GM21737 (cell line): ENCODE measurements around the gene VPS8.

Experiments used
- ATAC-seq: cut with Tn5 transposase; IDR thresholded peaks from one replicate; pipeline ENCODE4 v1.9.1; 2021; ENCODE audit warnings: mild to moderate bottlenecking, moderate library complexity; ENCODE audit not compliant: unreplicated experiment

Gene VPS8

DNA sequence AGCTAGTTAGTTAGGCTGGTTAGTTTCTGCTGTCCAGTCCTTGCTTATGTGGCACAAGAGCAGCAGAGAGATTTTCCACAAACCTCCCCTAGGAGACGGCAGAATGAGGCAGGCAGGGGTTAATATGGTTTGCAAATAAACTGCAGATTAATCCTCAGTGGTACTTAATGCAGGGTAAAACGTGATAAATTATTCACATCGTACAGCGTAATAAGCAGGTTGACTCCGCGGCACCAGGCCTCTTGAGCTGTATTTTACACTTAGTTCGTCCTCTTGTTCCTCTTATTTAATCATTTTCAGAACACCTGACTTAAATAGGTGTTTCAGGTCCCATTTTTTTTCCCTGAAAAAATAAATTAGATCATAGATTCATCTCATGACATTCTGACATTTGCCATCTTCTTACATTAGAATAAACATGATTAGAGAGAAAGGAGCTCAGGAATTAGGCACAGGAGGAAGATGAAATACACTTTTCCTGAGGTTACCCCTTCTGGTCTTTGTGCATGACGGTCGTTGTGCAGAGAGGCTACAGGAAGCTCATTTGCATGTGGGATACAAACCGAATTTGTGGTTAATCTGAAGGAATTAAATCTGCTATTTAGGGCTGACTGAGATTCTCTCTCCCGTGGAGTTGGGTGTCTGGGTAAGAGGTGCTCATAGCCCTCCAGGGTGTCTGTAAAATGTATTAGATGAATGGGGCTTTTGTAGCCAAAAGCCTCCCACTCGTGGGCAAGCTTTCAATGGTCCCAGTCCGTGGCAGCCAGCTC, 27.1 kb upstream of the VPS8 start:
- ATAC-seq, result no peak

DNA sequence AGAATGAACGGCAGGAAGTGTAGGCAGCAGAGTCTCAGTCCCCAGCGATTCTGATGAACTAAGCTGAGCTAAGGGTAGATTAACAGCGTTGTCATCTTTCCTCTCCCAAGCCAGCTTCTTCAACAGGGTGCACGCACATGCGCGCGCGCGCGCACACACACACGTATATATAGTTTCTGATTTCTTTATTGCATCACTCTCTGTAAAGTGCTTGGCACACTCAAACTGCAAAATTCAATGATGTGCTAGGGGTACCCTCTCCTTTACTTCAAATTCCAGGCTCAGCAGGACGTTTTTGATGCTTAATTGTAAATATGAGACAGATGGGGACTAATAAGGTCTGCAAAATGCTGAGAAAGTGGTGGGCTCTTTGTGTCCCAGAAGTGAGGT, 26.1 kb upstream of the VPS8 start:
- no peak for ATAC-seq

DNA sequence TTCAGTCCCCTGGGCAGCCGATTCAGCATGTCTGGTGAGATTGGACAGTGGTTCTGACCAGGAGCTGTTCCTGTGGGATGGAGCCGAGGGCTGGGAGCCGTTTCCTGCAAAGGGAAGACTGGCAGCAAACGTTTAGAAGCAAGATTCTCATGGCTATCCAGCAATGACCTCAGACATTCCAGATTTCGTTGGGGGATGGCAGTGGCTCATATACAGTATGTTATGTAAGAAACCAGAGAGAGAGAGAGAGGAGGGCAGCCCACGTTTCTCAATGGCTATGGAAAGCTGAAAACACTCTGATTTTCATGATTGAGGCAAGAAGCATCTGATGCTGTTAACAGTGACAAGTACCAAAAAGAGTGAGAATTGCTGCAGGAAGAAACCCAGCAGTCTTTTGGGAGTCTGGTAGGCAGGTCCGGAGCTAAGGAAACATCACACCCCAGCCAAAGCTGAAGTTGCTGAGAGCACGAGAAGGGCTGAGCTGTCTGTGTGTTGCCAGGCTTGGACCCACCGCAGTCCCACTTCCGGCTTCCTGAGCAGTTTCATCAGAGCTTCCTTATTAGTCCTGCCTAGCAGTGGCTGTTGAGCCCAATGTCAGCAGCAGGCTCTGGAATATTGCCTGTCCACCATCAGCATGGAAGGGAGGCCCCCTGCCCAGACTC, 25.6 kb upstream of the VPS8 start:
- no peak for ATAC-seq

DNA sequence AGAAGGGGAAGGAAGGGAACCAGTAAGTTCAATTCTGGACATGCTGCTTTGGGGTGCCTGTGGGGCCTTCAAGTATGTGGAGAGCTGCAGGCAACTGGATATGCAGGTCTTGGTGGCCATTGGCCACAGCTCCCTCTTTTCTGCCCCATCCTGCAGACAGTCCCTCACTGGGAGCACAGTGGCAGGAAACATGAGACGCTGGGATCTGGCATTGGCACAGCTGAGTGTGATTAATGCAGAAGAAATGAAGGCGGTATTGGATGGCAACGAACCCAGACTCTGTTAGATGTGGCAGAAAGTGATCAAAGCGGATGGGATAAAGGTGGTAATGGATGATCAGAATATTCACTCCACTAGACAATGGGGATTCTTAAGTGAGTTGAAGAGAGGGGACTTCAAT, 23.2 kb upstream of the VPS8 start:
- ATAC-seq, result no peak

DNA sequence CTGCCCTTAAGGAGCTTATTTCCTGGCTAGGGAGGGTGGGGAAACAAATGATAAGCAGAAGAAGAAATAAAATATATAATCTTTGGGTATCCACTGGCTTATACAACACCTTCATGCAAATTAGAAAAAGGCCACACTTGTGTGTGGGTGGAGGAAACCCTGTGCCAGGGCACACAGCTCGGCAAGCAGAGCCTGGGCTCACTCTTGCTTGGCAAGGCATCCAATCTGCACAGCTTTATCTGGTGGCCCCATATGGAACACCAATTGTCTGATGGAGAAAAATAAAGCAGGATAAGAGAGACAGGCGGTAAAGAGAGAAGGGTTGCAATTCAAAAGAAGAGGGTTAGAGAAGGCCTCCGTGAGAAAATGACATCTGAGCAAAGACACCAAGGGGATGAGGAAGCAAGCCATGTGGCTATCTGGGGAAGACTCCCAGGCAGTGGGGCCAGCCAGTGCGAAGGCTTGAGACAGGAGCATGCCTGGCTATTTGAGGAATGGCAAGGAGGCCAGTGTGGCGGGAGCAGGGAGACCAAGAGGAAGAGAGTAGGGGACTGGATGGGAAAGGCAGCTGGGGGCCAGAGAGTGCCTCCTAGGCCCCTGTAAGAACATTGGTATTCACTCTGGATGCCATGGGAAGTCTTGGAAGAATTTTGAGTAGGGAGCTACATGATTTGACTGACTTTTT, 22.5 kb upstream of the VPS8 start:
- no peak for ATAC-seq

DNA sequence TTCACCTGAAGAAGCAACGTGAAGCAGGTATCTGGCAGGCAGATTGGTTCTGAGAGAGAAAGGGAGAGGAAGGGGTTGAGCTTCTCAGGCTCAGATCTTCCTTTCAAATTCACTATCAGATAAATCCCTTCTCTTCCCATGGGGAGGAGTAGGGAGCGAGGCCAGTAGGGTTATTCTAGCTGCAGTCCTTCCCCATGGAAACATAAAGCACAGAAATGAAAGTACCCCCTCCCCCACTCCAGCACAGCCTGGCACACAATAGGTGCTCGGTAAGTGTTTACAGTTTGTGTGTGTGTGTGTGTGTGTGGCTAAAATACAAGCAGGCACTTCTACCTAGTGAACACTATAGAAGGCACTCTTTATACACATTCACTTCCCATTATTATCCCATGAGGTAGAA, 20.8 kb upstream of the VPS8 start:
- no peak for ATAC-seq

DNA sequence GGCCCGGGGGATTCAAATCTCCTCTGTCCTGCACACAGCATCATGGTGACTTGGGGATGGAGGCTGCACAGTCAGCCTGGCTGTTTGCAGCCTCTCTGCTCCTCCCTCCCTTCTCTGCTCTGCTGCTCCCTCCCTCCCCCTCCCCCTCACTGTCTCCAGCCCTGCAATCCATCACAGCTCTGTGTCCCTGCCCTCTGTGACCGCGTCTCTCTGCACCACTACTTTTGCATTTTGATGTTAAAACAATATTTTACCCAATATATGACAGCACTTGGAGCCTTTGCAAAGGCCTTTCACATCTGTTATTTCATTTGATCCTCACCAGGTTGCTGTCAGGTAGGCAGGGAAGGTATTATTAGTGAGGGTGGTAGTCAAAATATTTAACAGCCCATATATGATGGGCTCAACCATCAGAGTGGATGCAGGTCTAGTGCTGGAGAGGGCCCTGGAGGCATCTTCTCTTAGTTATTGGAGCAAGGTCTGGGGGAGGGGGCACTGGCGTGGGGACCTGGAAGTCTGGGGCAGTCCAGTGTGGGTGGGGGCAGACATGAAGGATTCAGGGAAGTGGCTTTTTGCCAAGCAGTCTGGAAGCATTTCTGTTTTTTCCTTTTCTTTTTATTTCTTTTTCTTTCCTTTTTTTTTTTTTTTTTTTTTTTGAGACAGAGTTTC, 16.3 kb upstream of the VPS8 start:
- ATAC-seq, result no peak

DNA sequence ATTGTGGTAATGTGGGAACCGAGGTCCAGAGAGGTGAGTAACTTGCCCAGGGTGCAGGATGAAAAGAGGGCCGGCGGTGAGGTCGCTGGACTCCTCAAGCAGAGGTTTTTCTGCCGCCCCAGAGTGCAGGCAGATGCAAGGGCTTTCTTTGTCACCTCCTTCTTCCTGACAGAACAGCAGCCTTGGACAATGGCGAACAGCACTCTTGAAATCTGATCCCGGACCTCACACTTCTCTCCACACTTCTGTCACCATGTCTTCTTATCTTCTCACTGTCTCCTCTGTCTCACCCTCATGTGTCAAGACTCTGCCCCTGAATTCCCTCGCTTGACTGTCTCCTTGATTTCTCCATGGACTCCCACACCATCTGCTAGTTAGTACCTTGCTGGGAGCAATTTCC, 15.4 kb upstream of the VPS8 start:
- no peak for ATAC-seq

DNA sequence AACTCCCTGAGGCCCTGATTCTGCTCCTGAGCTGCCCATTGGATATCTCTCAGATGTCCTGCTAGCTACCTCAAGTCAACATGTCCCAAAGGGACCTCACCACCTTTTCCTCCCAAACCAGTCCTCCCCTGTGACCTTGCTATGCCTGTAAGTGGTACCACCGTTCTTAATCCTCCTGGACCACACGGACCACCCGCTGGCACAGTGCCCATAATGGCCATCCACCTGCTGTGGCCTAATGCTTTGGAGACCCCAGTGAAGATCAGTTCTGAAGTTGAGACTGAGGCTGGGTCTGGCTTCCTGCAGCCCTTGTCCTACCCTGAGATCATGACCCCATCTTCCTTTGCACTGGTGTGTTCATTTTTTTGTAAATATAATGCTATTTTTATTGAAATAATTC, 15.0 kb upstream of the VPS8 start:
- no peak for ATAC-seq

DNA sequence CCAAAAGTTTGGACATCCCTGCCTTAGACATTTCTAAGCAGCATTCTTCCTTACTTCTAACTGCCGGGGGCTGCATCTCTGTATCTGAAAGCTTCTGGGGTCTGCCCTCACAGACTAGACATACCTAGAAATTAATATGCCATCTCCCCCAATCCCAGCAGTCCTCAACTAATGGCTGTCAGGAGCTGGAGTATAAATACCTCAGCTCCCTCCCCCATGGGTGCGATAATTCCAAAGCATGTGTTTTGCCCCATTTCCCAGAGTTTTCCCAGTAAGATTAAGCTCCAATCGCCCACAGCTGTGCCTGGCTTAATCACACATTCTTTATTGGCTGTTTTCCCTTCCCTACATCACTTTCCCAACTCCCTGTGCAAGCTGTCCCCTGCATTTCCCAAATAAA, 13.8 kb upstream of the VPS8 start:
- no peak for ATAC-seq

DNA sequence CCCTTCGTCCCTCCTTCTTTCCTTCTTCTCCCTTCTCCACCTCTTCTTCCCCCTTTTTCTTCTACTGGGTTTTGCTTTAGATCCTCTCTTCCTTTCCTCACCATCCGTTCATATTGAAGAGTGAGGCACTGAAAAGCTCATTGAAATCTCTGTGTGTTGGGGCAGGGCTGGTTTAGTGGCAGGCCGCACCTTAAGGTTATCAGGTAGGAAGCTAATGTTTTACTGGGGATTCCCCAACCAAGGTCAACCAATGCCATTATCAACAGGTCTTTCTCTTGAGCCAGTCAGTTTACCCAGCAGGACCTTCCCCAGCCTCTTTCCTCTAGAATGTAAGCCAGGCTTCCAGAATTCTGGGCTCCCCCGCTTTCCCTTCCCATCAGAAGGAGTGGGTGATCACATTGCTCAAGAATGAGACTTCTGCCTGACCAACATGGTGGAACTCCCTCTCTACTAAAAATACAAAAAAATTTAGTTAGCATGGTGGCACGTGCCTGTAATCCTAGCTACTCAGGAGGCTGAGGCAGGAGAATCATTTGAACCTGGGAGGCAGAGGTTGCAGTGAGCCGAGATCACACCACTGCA, 11.5 kb upstream of the VPS8 start:
- no peak for ATAC-seq

DNA sequence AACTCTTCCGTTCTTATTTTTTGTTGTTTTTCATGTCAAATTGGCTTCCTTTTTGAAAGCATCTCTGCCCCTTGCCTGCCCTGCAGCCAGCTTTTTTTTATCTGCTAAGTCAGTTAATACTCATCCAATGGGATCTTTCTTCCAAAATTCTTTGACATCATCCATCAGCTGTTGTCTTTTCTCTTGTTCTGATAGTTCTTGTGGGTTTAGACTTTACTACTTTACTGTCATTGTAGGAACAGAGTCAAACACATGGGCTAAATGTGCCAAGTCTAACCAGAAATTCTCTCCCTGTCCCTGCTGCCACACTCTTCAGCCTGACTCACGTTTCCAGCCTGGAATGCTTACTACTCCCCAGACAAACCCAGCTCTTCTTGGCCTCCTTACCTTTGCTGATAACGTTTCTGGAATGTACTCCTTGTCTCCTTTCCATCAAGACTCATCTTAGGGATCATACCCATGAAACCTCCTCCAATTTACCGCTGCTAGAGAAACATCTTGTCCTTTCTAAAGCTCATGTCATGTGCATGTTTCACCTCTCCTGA, 10.7 kb upstream of the VPS8 start:
- no peak for ATAC-seq

DNA sequence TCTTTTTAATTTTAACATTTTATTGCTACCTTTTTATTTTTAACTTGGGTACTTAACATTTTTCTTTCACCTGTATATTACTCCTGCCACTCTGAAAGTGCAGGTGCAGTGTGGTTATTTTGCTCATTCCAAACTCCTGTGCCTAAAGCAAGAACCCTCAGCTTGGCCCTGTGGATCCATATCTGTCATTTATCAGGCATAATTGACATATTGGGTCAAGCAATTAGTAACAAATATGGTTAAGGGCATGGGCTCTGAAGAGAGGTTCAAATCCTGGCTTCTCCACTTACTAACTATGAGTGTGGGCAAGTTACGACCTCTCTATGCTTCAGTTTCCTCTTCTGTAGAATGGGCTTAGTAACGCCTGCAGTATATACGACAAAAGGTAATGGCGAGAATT, 9.8 kb upstream of the VPS8 start:
- ATAC-seq, result no peak

DNA sequence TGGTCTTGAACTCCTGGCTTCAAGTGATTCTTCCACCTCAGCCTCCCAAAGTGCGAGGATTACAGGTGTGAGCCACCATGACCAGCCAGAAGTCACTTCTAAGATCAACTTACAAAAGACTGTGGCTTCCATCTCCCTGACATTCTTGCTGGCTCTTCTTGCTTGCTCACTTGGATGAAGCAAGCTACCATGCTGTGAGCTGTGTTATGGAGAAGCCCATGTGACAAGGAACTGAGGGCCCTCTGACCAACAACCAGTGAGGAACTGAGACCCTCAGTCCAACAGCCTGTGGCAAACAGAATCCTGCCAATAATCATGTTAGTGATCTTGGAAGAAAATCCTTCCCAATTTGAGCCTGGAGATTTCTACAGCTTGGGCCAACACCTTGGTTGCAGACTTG, 7.2 kb upstream of the VPS8 start:
- no peak for ATAC-seq

DNA sequence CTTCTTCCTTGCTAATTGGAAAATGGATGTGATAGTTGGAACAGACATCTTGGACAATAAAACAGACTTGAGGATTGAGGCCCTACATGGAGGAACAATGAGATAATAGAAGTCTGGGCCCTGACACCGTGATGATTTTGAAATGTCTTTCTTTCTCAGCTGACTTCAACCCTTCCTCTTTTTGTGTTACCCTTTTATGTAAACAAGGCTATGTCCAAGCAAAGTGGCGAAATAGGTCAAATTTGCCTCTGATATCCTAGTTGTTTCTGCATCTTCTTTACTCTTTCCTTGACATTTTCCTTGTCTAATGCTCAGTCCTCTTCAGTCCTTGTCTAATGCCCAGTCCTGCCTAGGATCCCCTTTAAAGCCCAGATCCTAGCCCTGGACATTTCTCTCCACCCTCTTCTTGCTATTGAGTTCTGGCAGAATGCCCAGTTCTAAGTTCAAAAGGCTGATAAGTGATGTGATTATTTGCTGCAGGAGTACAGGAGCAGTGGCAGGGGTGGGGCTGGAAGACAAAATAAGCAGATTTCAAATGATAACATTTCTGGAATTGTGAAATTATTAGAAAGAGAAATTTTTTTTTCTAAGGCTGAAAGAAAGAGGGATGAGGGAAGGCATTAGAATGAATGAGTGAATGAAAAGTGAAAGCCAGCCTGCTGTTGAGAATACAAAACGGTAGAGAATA, 6.5 kb upstream of the VPS8 start:
- no peak for ATAC-seq

DNA sequence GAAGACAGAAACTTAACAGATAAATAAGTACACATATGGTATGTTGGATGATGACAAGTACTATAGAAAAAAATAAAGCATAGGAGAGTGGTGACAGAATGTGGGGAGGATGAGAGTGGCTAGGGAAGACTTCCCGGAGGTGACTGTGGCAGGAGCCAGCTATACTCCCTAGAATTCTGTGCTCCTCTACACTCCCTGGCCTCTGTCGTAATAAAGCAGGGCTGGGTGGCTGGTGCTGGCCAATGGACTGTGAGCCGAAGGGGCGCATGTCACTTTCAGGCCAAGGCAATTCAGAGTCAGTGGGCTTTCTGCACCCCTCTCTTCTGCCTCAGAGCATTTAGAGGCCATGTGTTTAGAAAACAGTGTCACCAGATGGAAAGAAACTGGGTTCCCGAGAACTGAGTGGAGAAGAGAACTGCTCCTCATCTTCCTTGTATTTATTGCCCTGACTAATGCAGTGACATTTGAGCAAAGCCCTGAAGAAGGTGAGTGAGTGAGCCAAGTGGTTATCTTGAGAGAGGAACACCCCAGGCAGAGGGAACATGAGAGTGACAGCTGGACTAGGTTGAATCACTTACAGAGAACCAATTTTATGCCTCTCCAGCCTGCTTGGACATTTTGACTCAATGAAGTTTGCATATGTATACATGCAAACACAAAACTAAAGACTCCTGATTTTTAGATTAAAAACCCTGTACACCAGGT, 5.2 kb upstream of the VPS8 start:
- ATAC-seq, result no peak

DNA sequence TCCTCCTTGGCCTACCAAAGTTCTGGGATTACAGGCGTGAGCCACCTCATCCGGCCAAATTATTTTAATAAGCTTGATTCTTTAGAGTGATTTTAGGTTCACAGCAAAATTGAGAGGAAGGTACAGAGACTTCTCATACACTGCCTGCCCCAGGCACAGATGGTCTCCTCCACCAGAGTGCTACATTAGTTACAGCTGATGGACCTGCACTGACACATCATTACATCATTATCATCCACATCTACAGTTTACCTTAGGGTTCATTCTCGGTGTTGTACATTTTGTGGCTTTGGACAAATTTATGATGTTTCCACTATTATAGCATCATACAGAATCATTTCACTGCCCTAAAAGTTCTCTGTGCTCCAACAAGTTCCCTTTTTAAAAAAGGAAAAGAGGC, 4.4 kb upstream of the VPS8 start:
- ATAC-seq, result no peak

DNA sequence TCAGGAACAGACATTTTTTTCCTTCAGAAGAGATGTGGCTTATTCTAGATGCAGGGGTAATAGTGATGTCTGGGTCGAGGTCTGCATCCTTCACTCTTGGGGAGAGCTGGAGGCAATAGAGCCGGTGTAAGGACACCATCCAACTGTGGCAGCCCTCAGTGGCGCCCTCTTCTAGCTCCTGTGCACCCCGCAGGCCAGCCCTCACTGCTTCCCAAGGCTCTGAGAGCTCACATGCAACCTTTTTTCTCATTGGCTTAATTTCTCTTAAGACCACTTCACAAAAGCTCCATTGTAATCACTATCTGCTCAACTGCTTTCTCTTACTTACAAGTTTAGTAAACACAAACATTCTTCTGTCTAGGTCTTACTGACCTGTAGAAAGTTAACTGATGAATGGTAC, 3.9 kb upstream of the VPS8 start:
- no peak for ATAC-seq

DNA sequence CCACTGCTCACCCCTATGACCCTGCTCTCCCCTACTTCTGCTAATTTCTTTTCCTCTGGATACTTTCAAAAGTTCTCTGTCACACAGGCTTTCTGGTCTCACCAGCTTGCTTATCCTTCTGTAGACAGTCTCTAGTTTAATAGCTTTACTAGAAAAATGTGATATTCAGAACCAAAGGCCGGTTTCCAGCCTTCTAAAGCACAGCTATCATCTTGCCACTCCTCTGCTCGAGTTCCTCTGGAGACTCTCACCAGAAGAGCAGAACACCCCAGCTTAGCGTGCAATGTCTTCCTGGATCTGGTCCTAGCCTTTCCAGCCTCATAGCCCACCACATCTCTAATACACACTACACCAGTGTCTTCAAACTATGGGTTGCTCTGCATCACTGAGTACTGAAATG, 1.8 kb upstream of the VPS8 start:
- no peak for ATAC-seq

DNA sequence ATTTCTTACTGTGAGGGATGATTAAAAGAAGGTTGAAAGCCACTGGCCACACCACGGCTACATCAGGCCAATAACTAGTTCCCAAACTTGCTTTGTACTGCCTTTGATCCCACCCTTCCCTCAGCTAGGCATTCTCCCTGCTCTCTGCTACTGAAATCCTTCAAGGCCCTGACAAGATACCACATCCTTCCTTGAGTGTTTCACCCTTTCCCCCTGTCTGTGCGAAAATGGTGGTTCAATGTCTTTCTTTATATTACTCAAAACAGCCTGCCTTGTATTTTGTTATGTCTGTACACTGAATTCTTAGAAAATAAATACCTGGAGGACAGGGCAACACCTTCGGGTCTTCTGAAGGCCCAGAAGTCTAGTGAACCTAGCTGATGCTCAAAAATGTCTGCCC, 932 bp upstream of the VPS8 start:
- no peak for ATAC-seq
